Colon (tissue), 2 donors: ENCODE measurements around the gene SCMH1.

Source experiments
- FAIRE-seq: peaks from 2 replicates; lab custom pipeline; 2012; peaks lifted over from hg19 to GRCh38; lab: Jason Lieb, UNC
- donor health status: control.
- donor health status: control.

Gene SCMH1

GRCh38 chr1:41097105-41097504 lies 145.0 kb downstream of the SCMH1 start:
- FAIRE-seq: no peak

- no peak for FAIRE-seq
Observed at GRCh38 chr1:41093826-41094225, 148.3 kb downstream of the SCMH1 start.

- no peak for FAIRE-seq
Observed at GRCh38 chr1:41086921-41087320, 155.2 kb downstream of the SCMH1 start.

DNA sequence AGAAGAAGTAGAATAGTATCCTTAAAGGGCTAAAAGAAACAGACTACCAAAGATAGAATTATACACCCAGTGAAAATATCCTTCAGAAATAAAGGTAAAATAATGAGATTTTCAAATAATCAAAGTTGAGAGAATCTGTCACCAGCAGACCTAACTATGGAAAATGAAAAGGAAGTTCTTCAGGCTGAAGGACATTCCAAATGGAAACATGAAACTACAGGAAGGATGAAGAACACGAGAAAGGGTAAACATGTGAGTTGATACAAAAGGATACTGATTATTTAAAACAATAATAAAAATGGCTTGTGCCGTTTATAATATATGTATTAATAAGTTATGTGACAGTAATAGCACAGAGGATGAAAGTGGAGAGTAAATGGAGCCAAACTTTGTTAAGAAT lies 163.5 kb downstream of the SCMH1 start:
- FAIRE-seq: no peak

- FAIRE-seq: no peak
Observed at GRCh38 chr1:41078193-41078592, 163.9 kb downstream of the SCMH1 start.

GRCh38 chr1:41073971-41074370 lies 168.1 kb downstream of the SCMH1 start:
- no peak for FAIRE-seq

GRCh38 chr1:41072051-41072450 lies 170.1 kb downstream of the SCMH1 start:
- no peak for FAIRE-seq

DNA sequence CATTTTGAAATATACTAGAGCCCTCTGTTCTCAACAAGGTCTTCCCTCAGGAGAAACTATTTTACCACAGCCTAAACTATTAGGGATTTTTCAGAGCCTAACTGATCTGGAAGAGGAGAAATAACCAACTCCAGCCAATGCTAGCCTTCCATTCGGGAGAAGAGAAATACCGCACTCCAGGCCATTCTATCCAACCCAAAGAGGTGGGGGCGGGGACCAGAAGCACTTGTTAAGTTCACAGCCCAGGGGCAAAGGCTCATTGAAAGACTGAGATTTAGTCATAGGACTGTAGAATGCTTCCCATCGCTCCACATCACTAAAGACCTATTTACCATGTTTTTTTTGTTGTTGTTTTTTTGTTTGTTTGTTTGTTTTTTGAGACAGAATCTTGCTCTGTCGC lies 185.2 kb downstream of the SCMH1 start:
- FAIRE-seq: no peak

DNA sequence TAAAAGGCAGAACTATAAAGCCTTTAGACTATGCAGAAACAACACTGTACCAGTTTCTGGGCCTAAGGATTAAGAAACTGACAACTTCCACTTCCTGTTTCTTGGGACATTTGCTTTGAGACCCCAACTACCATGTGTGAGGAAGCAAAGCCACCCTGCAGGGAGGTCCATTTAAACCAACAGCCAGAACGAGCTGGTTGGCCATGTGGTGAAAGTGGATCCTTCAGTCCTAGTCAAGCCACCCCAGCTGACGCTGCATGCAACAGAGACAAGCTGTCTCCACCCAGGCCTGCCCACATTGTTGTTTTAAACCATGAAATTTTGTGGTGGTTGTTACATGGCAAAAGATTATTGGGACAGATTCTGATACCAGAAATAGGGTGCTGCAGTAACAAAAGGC lies 188.8 kb downstream of the SCMH1 start:
- FAIRE-seq: no peak

DNA sequence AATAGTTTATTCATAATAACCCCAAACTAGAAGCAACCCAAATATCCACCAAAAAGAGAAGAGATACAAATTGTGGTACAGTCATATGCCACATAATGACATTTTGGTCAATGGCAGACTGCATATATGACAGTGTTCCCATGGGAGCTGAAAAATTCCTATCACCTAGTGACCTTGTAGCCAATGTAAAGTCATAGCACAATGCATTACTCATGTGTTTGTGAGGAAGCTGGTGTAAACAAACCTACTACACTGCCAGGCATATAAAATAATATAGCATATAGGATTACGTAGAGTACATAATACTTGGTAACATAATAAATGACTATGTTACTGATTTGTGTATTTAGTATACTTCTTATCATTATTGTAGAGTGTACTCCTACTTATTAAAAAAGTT lies 191.1 kb downstream of the SCMH1 start:
- no peak for FAIRE-seq

DNA sequence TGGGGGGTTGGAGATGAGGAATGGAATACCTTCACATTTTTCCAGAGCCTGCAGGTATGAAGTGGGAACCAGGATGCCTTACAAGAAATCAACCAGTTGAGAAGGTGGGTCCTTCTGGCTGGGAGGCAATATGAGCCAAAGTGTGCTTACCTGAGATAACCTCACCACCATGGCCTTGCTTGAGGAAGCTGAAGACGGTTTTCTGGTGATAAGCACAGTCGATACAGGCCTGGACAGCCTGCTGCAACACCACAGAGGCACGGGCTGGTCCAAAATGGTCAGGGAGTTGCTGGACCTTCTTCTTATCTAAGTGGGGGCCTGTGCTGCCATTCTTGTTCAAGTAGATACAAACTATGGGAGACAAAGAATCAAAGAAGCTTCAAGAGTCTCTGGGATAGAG lies 193.6 kb downstream of the SCMH1 start:
- no peak for FAIRE-seq

GRCh38 chr1:41046347-41046775 lies 195.7 kb downstream of the SCMH1 start:
- no peak for FAIRE-seq

DNA sequence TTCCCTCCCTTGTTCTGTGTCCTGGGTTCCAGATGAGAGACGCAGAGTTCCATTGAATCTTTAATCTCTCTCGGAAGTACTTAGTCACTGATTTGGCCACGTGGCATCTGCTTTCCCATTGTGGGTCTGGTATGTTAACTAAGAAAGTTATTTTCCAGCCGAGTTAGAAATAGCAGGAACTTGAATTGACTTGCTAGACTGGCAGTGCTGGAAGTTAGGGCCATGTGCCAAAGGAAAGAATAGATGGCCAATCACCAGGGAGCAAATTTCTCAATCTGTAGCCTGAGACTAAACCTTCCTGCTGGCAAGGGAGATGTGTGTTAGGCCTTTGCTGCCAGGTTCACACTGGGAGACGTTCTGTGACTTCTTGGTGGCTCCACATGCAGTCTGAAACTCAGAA lies 196.4 kb downstream of the SCMH1 start:
- FAIRE-seq: no peak

- no peak for FAIRE-seq
Observed at GRCh38 chr1:41044187-41044586, 197.9 kb downstream of the SCMH1 start.

DNA sequence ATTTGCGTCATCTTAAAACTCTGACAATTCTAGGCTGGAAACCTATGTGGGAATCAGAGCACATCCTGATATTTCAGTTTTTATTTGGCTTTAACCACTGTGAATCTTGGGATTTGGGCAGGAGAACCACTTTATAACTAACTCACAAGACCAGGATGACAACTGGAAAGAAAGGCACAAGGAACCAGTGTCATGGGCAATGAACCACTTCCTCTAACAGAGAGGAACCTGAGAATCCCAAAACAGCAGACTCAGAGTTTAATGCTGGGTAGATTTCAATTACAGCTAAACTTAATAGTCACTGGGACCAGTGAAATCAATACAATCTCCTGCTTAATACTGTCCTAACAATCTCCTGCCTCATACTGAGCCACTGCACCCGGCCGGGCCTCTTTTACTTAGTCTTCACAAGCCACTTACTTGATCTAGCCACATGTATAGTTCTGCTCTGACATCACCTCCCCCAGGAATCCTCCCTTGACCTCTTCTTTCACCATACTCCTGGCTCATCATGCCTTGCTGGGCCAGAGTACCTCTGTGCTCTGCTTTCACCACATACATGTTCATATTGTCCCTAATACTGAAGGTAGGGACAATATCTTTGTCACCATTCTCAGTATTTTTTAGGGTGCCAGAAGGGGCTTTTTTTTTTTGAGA lies 200.4 kb downstream of the SCMH1 start:
- no peak for FAIRE-seq

- no peak for FAIRE-seq
Observed at GRCh38 chr1:41038110-41038509, 204.0 kb downstream of the SCMH1 start.

- no peak for FAIRE-seq
Observed at GRCh38 chr1:41037116-41037903, 204.8 kb downstream of the SCMH1 start.

DNA sequence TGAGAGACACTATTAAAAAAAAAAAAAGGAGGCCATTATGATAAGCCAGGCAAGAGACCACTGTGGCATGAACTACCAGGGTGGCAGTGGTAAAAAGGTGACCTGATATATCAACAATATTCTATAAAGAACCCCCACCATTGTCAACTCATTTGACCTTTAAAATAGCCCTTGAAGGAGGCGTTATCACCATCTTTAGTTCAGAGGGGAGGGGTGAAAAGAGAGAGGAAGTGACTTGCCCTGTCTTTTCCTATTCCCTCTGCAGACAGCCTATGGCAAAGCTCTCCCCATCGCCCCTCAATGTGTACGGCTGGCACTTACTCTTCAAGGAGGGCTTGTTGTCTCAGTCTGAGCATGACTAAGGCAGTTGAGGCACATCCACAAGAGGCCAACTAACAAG lies 208.8 kb downstream of the SCMH1 start:
- no peak for FAIRE-seq

- FAIRE-seq: no peak
Observed at GRCh38 chr1:41032147-41032546, 210.0 kb downstream of the SCMH1 start.

DNA sequence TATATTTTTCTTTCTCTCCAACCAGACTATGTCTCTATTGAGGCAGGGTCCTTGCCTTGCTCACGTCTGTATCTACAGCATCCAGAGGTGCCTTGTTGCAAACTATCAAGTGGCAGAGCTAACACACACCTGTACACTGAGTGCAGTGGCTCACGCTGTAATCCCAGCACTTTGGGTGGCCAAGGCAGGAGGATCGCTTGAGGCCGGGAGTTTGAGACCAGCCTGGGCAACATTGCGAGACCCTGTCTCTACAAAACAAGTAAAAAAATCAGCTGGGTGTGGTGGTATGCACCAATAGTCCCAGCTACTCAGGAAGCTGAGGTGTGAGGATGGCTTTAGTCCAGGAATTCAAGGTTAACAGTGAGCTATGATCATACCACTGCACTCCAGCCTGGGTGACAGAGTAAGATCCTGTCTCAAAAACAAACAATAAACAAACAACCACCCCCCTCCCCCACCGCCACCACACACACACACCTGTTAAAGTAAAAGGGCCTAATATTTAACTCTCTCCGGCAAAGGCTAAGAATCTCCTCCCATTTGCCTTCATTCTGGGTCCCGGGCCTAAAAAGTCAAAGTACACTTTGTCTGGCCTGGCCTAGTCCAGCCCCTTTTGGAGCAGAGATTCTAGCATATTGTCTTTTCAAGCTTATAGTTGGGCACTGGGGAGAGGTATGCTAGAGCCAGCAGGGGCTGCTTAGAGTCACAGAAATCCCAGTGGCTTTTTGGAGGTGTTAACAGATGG lies 211.1 kb downstream of the SCMH1 start:
- no peak for FAIRE-seq

DNA sequence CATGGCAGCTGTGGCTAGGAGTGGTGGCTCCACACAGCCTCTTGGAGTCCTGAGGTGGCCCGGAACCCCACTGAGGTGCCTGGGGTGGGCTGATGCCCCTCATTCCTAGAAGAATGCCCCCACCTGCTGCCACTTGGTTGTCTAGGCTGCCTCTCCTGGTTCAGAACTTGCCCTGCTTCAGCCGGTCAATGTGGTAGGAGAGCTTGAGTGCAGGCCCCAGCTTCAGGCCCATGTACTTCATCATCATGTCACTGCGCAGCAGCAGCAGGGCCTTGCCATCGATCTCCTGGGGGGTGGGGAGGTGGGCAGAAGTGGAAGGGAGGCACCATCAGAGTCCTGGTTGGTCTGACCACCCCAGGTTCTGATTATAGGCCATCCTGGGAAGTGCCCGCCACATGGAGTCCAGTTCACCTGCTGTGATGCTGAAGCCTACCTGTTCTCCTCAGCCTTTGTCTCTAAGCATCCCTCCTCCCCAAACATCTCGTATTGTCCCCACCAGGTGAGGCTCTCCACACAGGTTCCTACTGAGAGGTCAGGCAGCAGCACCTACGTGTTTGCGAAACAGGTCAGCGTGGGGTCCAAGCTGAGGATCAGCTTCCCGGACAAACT lies 214.0 kb downstream of the SCMH1 start:
- no peak for FAIRE-seq

DNA sequence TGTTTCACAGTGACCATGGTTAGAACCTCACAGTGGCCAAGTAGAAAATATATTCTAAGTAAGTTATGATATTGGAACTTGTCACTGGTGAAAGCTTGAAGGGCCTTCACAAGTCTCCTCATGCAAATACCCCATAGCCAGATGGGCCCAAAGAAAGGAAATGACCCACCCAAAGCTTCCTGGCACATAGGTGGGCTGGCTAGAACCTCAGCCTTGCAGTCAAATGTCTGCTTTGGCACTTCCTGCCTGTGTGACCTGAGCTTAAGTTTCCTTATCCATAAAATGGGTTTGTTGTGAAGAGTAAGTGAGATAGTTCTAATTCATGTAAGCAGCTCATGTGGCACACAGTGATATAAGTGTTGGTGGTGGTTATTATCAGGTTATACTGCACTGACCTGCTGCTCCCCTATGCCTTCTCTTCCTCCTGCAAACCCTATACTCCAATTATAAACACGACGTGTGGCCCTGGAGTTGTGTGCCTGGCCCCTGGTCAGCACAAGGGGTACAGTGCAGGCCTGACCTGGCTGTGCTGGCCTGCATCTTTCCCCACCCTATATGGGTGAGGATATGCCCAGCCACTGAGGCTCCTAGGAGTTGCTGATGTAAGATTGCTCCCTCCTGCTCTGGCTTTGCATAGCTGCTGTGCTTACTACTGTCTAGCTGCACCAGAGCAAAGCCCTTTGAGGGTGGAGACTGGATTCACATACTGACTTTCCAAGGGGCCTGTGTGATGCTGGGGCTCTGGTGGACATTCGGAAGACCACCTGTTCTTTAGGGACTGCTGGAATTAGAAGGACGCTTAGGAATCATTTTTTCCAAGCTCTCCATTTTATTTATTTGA lies 215.9 kb downstream of the SCMH1 start:
- no peak for FAIRE-seq
